Measurements from ENCODE around the gene SERPINB12. TPM values are rescaled to one million over a fixed set of nuclear protein-coding genes. Genes with fewer than 3 reads are reported as not detected.
A peak's percentile ranks its signal among the peaks of the same experiment; 100 is the strongest.

Gene SERPINB12
- total RNA-seq, 1 donor: not detected

- no peak overlapping the region for H3K4me2 ChIP-seq (ENCODE audit: insufficient read depth, low read length)
- H3K4me3 ChIP-seq (ENCODE audit: insufficient read depth, low read length): no peak overlapping the region
- H3K27ac ChIP-seq (ENCODE audit: low read depth, low read length): no peak overlapping the region
- no peak for TF ChIP-seq CTCF (IDR thresholded peaks at IDR 0.05; ENCODE audit: extremely low read depth, low read depth, low read length)
- H3K36me3 ChIP-seq (ENCODE audit: insufficient read depth, low read length): no peaks in the 10 kb centered on the region
- DNase-seq (ENCODE audit: insufficient read length, low spot score, missing footprints): no peak
- H2AFZ ChIP-seq (ENCODE audit: low read length): no peak overlapping the region
- H4K20me1 ChIP-seq (ENCODE audit: insufficient read depth, low read length): no peaks in the 10 kb centered on the region
- no peaks in the 10 kb centered on the region for H3K4me1 ChIP-seq (ENCODE audit: insufficient read depth, low read length)
- no peaks in the 10 kb centered on the region for H3K79me2 ChIP-seq (ENCODE audit: insufficient read depth, low read length)
- H3K27me3 ChIP-seq (ENCODE audit: insufficient read depth, low read length): no peaks in the 10 kb centered on the region
- no peaks in the 10 kb centered on the region for H3K9me3 ChIP-seq (ENCODE audit: low read depth, low read length)
These were observed 22.4 kb downstream of the SERPINB12 start for GRCh38 chr18:63564561-63564960.

- H3K36me3 ChIP-seq (ENCODE audit: insufficient read depth, low read length): no peaks in the 10 kb centered on the region
- no peak overlapping the region for H3K4me3 ChIP-seq (ENCODE audit: insufficient read depth, low read length)
- no peaks in the 10 kb centered on the region for H4K20me1 ChIP-seq (ENCODE audit: insufficient read depth, low read length)
- TF ChIP-seq CTCF (IDR thresholded peaks at IDR 0.05; ENCODE audit: extremely low read depth, low read depth, low read length): no peak
- H3K27me3 ChIP-seq (ENCODE audit: insufficient read depth, low read length): peaks cover 3% of the 10 kb centered on the region
- H2AFZ ChIP-seq (ENCODE audit: low read length): no peak overlapping the region
- H3K4me2 ChIP-seq (ENCODE audit: insufficient read depth, low read length): no peak overlapping the region
- H3K27ac ChIP-seq (ENCODE audit: low read depth, low read length): no peak overlapping the region
- no peaks in the 10 kb centered on the region for H3K4me1 ChIP-seq (ENCODE audit: insufficient read depth, low read length)
- H3K9me3 ChIP-seq (ENCODE audit: low read depth, low read length): no peaks in the 10 kb centered on the region
- peak; percentile 10 for DNase-seq (ENCODE audit: insufficient read length, low spot score, missing footprints)
- no peaks in the 10 kb centered on the region for H3K79me2 ChIP-seq (ENCODE audit: insufficient read depth, low read length)
These were observed 25.1 kb downstream of the SERPINB12 start for GRCh38 chr18:63567276-63567675.

- no peaks in the 10 kb centered on the region for H3K79me2 ChIP-seq (ENCODE audit: insufficient read depth, low read length)
- no peak overlapping the region for H3K4me3 ChIP-seq (ENCODE audit: insufficient read depth, low read length)
- TF ChIP-seq CTCF (IDR thresholded peaks at IDR 0.05; ENCODE audit: extremely low read depth, low read depth, low read length): no peak
- peaks cover 3% of the 10 kb centered on the region for H3K27me3 ChIP-seq (ENCODE audit: insufficient read depth, low read length)
- DNase-seq (ENCODE audit: insufficient read length, low spot score, missing footprints): no peak
- H3K4me2 ChIP-seq (ENCODE audit: insufficient read depth, low read length): no peak overlapping the region
- no peaks in the 10 kb centered on the region for H3K4me1 ChIP-seq (ENCODE audit: insufficient read depth, low read length)
- no peaks in the 10 kb centered on the region for H3K36me3 ChIP-seq (ENCODE audit: insufficient read depth, low read length)
- H3K27ac ChIP-seq (ENCODE audit: low read depth, low read length): no peak overlapping the region
- H3K9me3 ChIP-seq (ENCODE audit: low read depth, low read length): no peaks in the 10 kb centered on the region
- no peak overlapping the region for H2AFZ ChIP-seq (ENCODE audit: low read length)
- H4K20me1 ChIP-seq (ENCODE audit: insufficient read depth, low read length): no peaks in the 10 kb centered on the region
These were observed 25.7 kb downstream of the SERPINB12 start for GRCh38 chr18:63567825-63568224.

GRCh38 chr18:63570721-63571120 is 28.6 kb downstream of the SERPINB12 start:
- no peak overlapping the region for H3K4me2 ChIP-seq (ENCODE audit: insufficient read depth, low read length)
- H3K79me2 ChIP-seq (ENCODE audit: insufficient read depth, low read length): no peaks in the 10 kb centered on the region
- H3K4me1 ChIP-seq (ENCODE audit: insufficient read depth, low read length): no peaks in the 10 kb centered on the region
- no peak overlapping the region for H3K4me3 ChIP-seq (ENCODE audit: insufficient read depth, low read length)
- H3K27me3 ChIP-seq (ENCODE audit: insufficient read depth, low read length): peaks cover 3% of the 10 kb centered on the region
- no peaks in the 10 kb centered on the region for H3K9me3 ChIP-seq (ENCODE audit: low read depth, low read length)
- no peaks in the 10 kb centered on the region for H3K36me3 ChIP-seq (ENCODE audit: insufficient read depth, low read length)
- no peak overlapping the region for H3K27ac ChIP-seq (ENCODE audit: low read depth, low read length)
- no peak overlapping the region for H2AFZ ChIP-seq (ENCODE audit: low read length)
- H4K20me1 ChIP-seq (ENCODE audit: insufficient read depth, low read length): no peaks in the 10 kb centered on the region
- TF ChIP-seq CTCF (IDR thresholded peaks at IDR 0.05; ENCODE audit: extremely low read depth, low read depth, low read length): no peak
- no peak for DNase-seq (ENCODE audit: insufficient read length, low spot score, missing footprints)
